K562 (cell line): ENCODE results near the gene ADAP1. TPM values are rescaled to one million over a fixed set of nuclear protein-coding genes. Genes with fewer than 3 reads are reported as not detected.

ENCODE experiments used
- ATAC-seq: fragments of 200-7000 bp; cut with Tn5 transposase; 3 replicates; pipeline ENCODE4 v1.9.1; 2020; ENCODE audit warnings: moderate library complexity
- BruUV-seq: library from RNA; stranded (reverse); fragments of 400-500 nt; replicated peaks from 2 replicates; lab custom pipeline; 2021; lab: Mats Ljungman, UMichigan
- CTCF ChIA-PET: fragments of 300-600 bp; formaldehyde crosslinking; extraction: SDS; loops from one replicate; lab custom pipeline; 2021; ENCODE audit warnings: low intra/inter-chr PET ratio; lab: Yijun Ruan, JAX
- POLR2A ChIA-PET: fragments of 300-600, 350-650 bp; sonication (Branson Sonifier 250); formaldehyde crosslinking; extraction: SDS; loops from one replicate; lab custom pipeline; 2021; ENCODE audit warnings: antibody characterized with exemption, inconsistent platforms; lab: Yijun Ruan, JAX
- DNase-seq, 4 experiments: peaks; one replicate each; pipeline versions ENCODE4 v3.0.0 to v3.0.0-alpha.2; 2011 to 2018; ENCODE audit warnings: low spot score in 3 of 4, mixed read lengths in 3 of 4; ENCODE audit errors: extremely low read depth in 1 of 4
- FAIRE-seq: peaks from 2 replicates; lab custom pipeline; 2011; peaks lifted over from hg19 to GRCh38; lab: Jason Lieb, UNC
- H2AFZ ChIP-seq: 2 replicates; pipeline ENCODE4 v1.6.0; 2011; ENCODE audit warnings: low read depth, low read length, control low read depth, inconsistent platforms
- H3K27ac ChIP-seq: fragments of 200-600 bp; 3 replicates; pipeline ENCODE4 v1.8.0; 2011; ENCODE audit warnings: low read depth, mild to moderate bottlenecking, control low read depth, inconsistent platforms, low read length, moderate library complexity, mixed read lengths; ENCODE audit errors: extremely low read depth
- H3K27me3 ChIP-seq, 2 experiments: fragments of 300-600 bp in 1 of 2; 2 replicates in 1 of 2; 3 replicates in 1 of 2; pipeline versions ENCODE4 v1.6.0 to v1.8.0; 2011; ENCODE audit warnings: inconsistent platforms in 2 of 2, low read length in 2 of 2, mild to moderate bottlenecking in 1 of 2, mixed read lengths in 1 of 2, moderate library complexity in 1 of 2; ENCODE audit not compliant: control insufficient read depth in 2 of 2, insufficient read depth in 2 of 2
- H3K36me3 ChIP-seq: fragments of 300-600 bp; 3 replicates; pipeline ENCODE4 v1.8.0; 2011; ENCODE audit warnings: mild to moderate bottlenecking, low read length, inconsistent platforms; ENCODE audit not compliant: control insufficient read depth, insufficient read depth
- H3K4me1 ChIP-seq, 2 experiments: fragments of 200-600 bp in 1 of 2; replicated peaks in 1 of 2; 2 replicates in 1 of 2; 3 replicates in 1 of 2; pipeline versions ENCODE4 v1.5.1 to v1.8.0; 2011; ENCODE audit warnings: inconsistent platforms in 2 of 2, low read length in 2 of 2, mild to moderate bottlenecking in 1 of 2, mixed read lengths in 1 of 2, moderate library complexity in 1 of 2; ENCODE audit not compliant: control insufficient read depth in 2 of 2, insufficient read depth in 2 of 2
- H3K4me2 ChIP-seq: 2 replicates; pipeline ENCODE4 v1.6.1; 2011; ENCODE audit warnings: low read length, control low read depth, inconsistent platforms, mixed read lengths; ENCODE audit not compliant: insufficient read depth
- H3K4me3 ChIP-seq: fragments of 200-600 bp; sonication (generic), shearing (Covaris generic); 2 replicates; pipeline ENCODE4 v1.5.1; 2016; ENCODE audit warnings: control low read depth, inconsistent platforms
- H3K79me2 ChIP-seq: fragments of 200-600 bp; 3 replicates; pipeline ENCODE4 v1.8.0; 2011; ENCODE audit warnings: low read length, inconsistent platforms; ENCODE audit not compliant: control insufficient read depth, insufficient read depth
- H3K9ac ChIP-seq, 2 experiments: 2 replicates each; pipeline versions ENCODE4 v1.6.0 to v1.6.1; 2011; ENCODE audit warnings: low read depth in 2 of 2, low read length in 2 of 2, control low read depth in 1 of 2, inconsistent platforms in 1 of 2, mild to moderate bottlenecking in 1 of 2, mixed read lengths in 1 of 2; ENCODE audit not compliant: insufficient read depth in 1 of 2
- H3K9me1 ChIP-seq: one replicate; pipeline ENCODE4 v1.6.0; 2011; ENCODE audit warnings: inconsistent platforms, mild to moderate bottlenecking, low read length, moderate library complexity; ENCODE audit not compliant: control insufficient read depth, insufficient read depth
- H3K9me3 ChIP-seq: replicated peaks from 2 replicates; pipeline ENCODE4 v1.5.1; 2011; ENCODE audit warnings: low read depth, low read length, inconsistent platforms; ENCODE audit not compliant: control insufficient read depth, insufficient read depth
- H4K20me1 ChIP-seq: replicated peaks from 2 replicates; pipeline ENCODE4 v1.6.1; 2011; ENCODE audit warnings: low read length, inconsistent platforms, mixed read lengths; ENCODE audit not compliant: control insufficient read depth, insufficient read depth
- ASH1L ChIP-seq: fragments of 450-650 bp; IDR thresholded peaks from 2 replicates; pipeline ENCODE4 v1.6.1; 2018; ENCODE audit warnings: borderline replicate concordance, mild to moderate bottlenecking, low read depth; ENCODE audit not compliant: partially characterized antibody
- DDX20 ChIP-seq: fragments of 450-650 bp; IDR thresholded peaks from 2 replicates; pipeline ENCODE4 v1.6.1; 2016; ENCODE audit warnings: missing genetic modification characterization, low read depth, mild to moderate bottlenecking, missing compliant biosample characterization, moderate library complexity
- ETV6 ChIP-seq, 3 experiments: fragments of 150-350 bp in 1 of 3; sonication (generic) in 1 of 3; formaldehyde crosslinking in 1 of 3; IDR thresholded peaks; 2 replicates each; pipeline versions ENCODE4 v1.6.1 to v1.8.0; 2014 to 2022; ENCODE audit warnings: borderline replicate concordance in 2 of 3, low read depth in 2 of 3, antibody characterized with exemption in 1 of 3, low read length in 1 of 3, mild to moderate bottlenecking in 1 of 3, missing genetic modification reagents in 1 of 3
- MAZ ChIP-seq, 2 experiments: fragments of 450-650 bp in 1 of 2; sonication (generic) in 1 of 2; formaldehyde crosslinking; IDR thresholded peaks in 1 of 2; conservative IDR thresholded peaks in 1 of 2; 2 replicates each; pipeline versions ENCODE4 v1.4.0 to v1.5.0; 2020; ENCODE audit warnings: mild to moderate bottlenecking in 1 of 2, missing genetic modification reagents in 1 of 2
- PRPF4 ChIP-seq: fragments of 200-400 bp; formaldehyde crosslinking; IDR thresholded peaks from one replicate; pipeline ENCODE4 v1.6.1; 2017; ENCODE audit warnings: low read length, low read depth, mild to moderate bottlenecking; ENCODE audit not compliant: insufficient read depth, poor library complexity, severe bottlenecking
- SNRNP70 ChIP-seq: fragments of 200-400 bp; formaldehyde crosslinking; optimal IDR thresholded peaks from 2 replicates; pipeline ENCODE3; 2017; ENCODE audit warnings: low read depth, low read length
- ZNF175 ChIP-seq: fragments of 200-800 bp; sonication (Bioruptor generic); IDR thresholded peaks from 2 replicates; pipeline ENCODE4 v1.6.1; 2016; ENCODE audit warnings: low read depth, mild to moderate bottlenecking, missing genetic modification characterization, missing compliant biosample characterization
- ZNF354B ChIP-seq: fragments of 250-450 bp; sonication (Bioruptor Pico); IDR thresholded peaks from 2 replicates; pipeline ENCODE4 v1.4.0; 2020
- WGBS: fragments of 100-300 bp; shearing (Covaris generic); methylation state at CpG from one replicate; pipeline ENCODE4 v1.1.6; 2016; ENCODE audit warnings: low coverage, mixed read lengths; ENCODE audit not compliant: insufficient coverage; ENCODE audit errors: missing lambda C conversion rate; 5-methylcytosine and 5-hydroxymethylcytosine counted together
- in situ Hi-C: fragments of 300-500 bp; cut with MboI; formaldehyde crosslinking; loops from 4 replicates; pipeline ENCODE4 v1.15.0; 2018; ENCODE audit warnings: inconsistent platforms, mixed read lengths
- intact Hi-C: fragments of 100-400 bp; cut with micrococcal nuclease; formaldehyde crosslinking; loops from 2 replicates; pipeline ENCODE4 v1.14.2; 2022
- polyA plus RNA-seq, 8 experiments: library from polyadenylated mRNA; depleted of rRNA in 4 of 8; stranded (reverse) in 5 of 8; unstranded in 3 of 8; fragments of >200 nt; fragmentation: Nextera tagmentation in 2 of 8; fragmentation: Illumina TruSeq in 1 of 8; extraction: Ambion mirVana in 2 of 8; extraction: Trizol in 1 of 8; gene quantifications; 2 replicates each; pipeline versions ENCODE4 v1.2.1 to v1.2.3, GENCODE V29; 2011 to 2014; ENCODE audit warnings: inconsistent platforms in 1 of 8, missing spikeins in 1 of 8
- total RNA-seq, 7 experiments: library from RNA; depleted of rRNA in 6 of 7; stranded (reverse); fragments of >200 nt in 6 of 7; fragmentation: Illumina TruSeq in 2 of 7; extraction: Trizol in 2 of 7; gene quantifications; 2 replicates each; pipeline versions ENCODE4 v1.2.1 to v1.2.3, GENCODE V29; 2011 to 2021; ENCODE audit warnings: low replicate concordance in 1 of 7

The ADAP1 gene
- total and polyA plus RNA-seq, 9 of the 15 experiments (the other 6 are each of a cell fraction or from before 2014, with no cell fraction given): 0.27 to 1.4 (median 0.52) TPM; not detected in 3

DNA sequence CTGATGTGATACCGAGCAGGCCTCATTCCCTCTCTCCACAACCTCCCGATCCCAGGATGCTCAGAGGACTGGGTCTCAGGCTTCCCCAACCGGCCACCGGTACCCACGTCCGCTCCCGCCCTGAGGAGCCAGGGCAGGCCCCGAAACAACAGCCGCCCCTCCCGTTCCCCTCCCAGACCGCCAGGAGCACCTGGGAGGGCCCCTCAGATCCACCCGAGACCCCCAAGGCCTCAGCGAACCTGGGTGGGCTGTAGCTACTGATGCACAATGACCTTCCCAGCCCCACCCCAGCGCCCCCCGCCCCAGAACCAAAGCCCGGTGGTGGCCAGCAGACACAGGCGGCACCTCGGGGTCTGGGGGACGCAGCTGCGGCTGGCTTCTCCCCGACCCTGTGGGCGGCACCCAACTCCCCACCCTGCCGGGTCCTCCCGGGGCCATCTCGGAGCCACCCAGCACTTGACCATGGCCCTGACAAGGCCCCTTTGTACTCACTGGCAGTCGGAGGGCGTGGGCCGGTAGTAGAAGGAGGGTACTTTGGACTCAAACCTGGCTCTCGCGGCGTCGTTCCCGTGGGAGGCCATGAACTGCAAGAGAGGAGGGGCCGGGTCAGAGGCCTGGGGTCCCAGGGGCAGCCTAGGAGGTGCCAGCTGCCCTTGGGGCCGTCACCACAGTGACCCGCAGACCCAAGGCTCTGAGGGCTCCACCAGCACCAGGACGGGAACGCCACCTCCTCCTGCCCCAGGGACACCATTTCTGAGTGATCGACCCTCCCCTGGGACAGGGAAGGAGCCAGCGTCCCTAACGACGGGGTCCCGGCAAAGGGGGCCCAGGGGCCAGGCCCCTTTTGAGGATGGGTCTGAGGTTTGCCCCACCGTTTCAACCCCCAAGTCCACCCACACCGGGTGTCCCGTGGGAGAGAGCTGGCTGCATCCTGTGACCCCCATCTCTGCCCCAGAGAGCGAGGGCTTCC, 28.1 kb downstream of the ADAP1 start (continued):
- TF ChIP-seq ZNF354B: no peak

DNA sequence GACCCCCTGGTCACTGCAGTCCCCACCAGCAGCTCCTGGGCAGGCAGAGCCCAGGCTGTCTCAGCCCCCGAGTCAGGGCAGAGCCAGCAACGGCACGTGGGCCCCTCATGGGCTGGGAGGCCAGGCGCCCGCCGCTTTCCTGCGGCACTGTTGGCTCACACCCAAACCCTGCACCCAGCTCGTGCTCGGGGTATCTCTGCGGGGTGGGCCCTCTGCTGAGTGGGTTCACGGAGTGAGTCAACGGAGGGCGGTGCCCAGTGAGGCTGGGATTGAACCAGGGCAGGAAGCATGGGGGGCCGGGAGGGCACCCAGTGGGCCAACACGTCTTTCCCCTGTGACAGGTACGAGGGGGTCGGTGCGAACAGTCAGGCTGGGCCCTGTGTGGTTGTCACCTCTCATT, 28.9 kb downstream of the ADAP1 start:
- WGBS: 55% methylated on average over 14 of the region's 18 CpGs
- no peak overlapping the region for H3K9ac ChIP-seq
- DNase-seq (no peak), ATAC-seq (no peak), FAIRE-seq (no peak)
- peaks cover 0 to 27% of the 10 kb centered on the region in 2 experiments; a peak in 2 of 5 replicates for H3K27me3 ChIP-seq
- in situ Hi-C loops (no loop called here), intact Hi-C loops (no loop called here)
- no peaks in the 10 kb centered on the region for H3K9me3 ChIP-seq
- H3K4me1 ChIP-seq: peaks cover 10 to 56% of the 10 kb centered on the region in 2 experiments
- H3K79me2 ChIP-seq: no peaks in the 10 kb centered on the region
- ChIA-PET POLR2A (no interaction called here), CTCF (no interaction called here)
- H3K27ac ChIP-seq: no peak overlapping the region
- H3K9me1 ChIP-seq: no peaks in the 10 kb centered on the region
- no TSS peak for BruUV-seq
- no peak overlapping the region for H3K4me3 ChIP-seq
- H4K20me1 ChIP-seq: no peaks in the 10 kb centered on the region
- H3K4me2 ChIP-seq: no peak overlapping the region
- H3K36me3 ChIP-seq: no peaks in the 10 kb centered on the region
- TF ChIP-seq PRPF4 (no peak), MAZ (CRISPR knock-in tag; conservative IDR thresholded peaks at IDR 0.05 in 1 of 2, IDR thresholded peaks at IDR 0.05 in 1 of 2) (no peak), SNRNP70 (no peak), ETV6 (IDR thresholded peaks at IDR 0.05; ENCODE audit: borderline replicate concordance in 1 of 2, low read depth in 2 of 2, low read length in 1 of 2) (no peak), ETV6 (CRISPR knock-in tag; IDR thresholded peaks at IDR 0.05; ENCODE audit: borderline replicate concordance) (no peak), ASH1L (no peak), DDX20 (no peak), ZNF175 (CRISPR knock-in tag) (no peak)
- no peak overlapping the region for H2AFZ ChIP-seq
